Astrocyte of the spinal cord (primary cell): ENCODE data around the gene SNCAIP.
A peak's percentile ranks its signal among the peaks of the same experiment; 100 is the strongest.

Experiments
- DNase-seq: peaks from one replicate; pipeline ENCODE4 v3.0.0; 2011; ENCODE audit warnings: low read depth, low spot score
- H3K4me3 ChIP-seq: 2 replicates; pipeline ENCODE4 v1.5.1; 2011; ENCODE audit warnings: low read depth, mild to moderate bottlenecking, low read length, moderate library complexity
- CTCF ChIP-seq: IDR thresholded peaks from 2 replicates; pipeline ENCODE4 v1.5.1; 2012; ENCODE audit warnings: low read depth, mild to moderate bottlenecking, low read length, inconsistent platforms
- in situ Hi-C: cut with HindIII; loops from 2 replicates; pipeline ENCODE4 v1.10.0; 2017; ENCODE audit warnings: low sequenced_read_pairs

The SNCAIP gene

GRCh38 chr5:122455939-122456338 lies 143.9 kb downstream of the SNCAIP start:
- TF ChIP-seq CTCF: no peak
- in situ Hi-C loops: no loop called here
- H3K4me3 ChIP-seq: no peak overlapping the region
- DNase-seq: no peak

GRCh38 chr5:122457178-122457826 lies 145.3 kb downstream of the SNCAIP start:
- TF ChIP-seq CTCF: no peak
- no peak for DNase-seq
- in situ Hi-C loops: no loop called here
- H3K4me3 ChIP-seq: no peak overlapping the region

- peak; percentile 55 for TF ChIP-seq CTCF
- no peak for DNase-seq
- H3K4me3 ChIP-seq: no peak overlapping the region
- in situ Hi-C loops: no loop called here
Measured at GRCh38 chr5:122458278-122458872, 146.3 kb downstream of the SNCAIP start.

GRCh38 chr5:122462486-122462885 lies 150.4 kb downstream of the SNCAIP start:
- H3K4me3 ChIP-seq: no peak overlapping the region
- in situ Hi-C loops: no loop called here
- no peak for TF ChIP-seq CTCF
- no peak for DNase-seq

- in situ Hi-C loops: no loop called here
- peak; percentile 57 for DNase-seq
- H3K4me3 ChIP-seq: no peak overlapping the region
- no peak for TF ChIP-seq CTCF
Measured at GRCh38 chr5:122463221-122463620, 151.2 kb downstream of the SNCAIP start.

- no peak for TF ChIP-seq CTCF
- no peak for DNase-seq
- in situ Hi-C loops: no loop called here
- H3K4me3 ChIP-seq: no peak overlapping the region
Measured at GRCh38 chr5:122464191-122464590, 152.2 kb downstream of the SNCAIP start.
